ENCODE measurements around the gene RBM47.
A peak's percentile ranks its signal among the peaks of the same experiment; 100 is the strongest.

Gene RBM47

GRCh38 chr4:40511036-40511614, 118.5 kb downstream of the RBM47 start:
- no peak overlapping the region for H3K27ac ChIP-seq
- no peak for DNase-seq (ENCODE audit: low read depth, low spot score)

- no peak overlapping the region for H3K27ac ChIP-seq
- DNase-seq (ENCODE audit: low read depth, low spot score): no peak
Observed at GRCh38 chr4:40507977-40508376, 121.7 kb downstream of the RBM47 start.

GRCh38 chr4:40506492-40506891, 123.2 kb downstream of the RBM47 start:
- peak overlapping the region; percentile 71 for H3K27ac ChIP-seq
- DNase-seq (ENCODE audit: low read depth, low spot score): peak; percentile 41

- H3K27ac ChIP-seq: peak overlapping the region; percentile 71
- no peak for DNase-seq (ENCODE audit: low read depth, low spot score)
Observed at GRCh38 chr4:40506066-40506465, 123.6 kb downstream of the RBM47 start.

GRCh38 chr4:40502934-40503333, 126.7 kb downstream of the RBM47 start:
- no peak for DNase-seq (ENCODE audit: low read depth, low spot score)
- H3K27ac ChIP-seq: peak overlapping the region; percentile 56

GRCh38 chr4:40502220-40502619, 127.4 kb downstream of the RBM47 start:
- DNase-seq (ENCODE audit: low read depth, low spot score): no peak
- H3K27ac ChIP-seq: no peak overlapping the region

- no peak for DNase-seq (ENCODE audit: low read depth, low spot score)
- no peak overlapping the region for H3K27ac ChIP-seq
Observed at GRCh38 chr4:40500781-40501180, 128.9 kb downstream of the RBM47 start.

- no peak overlapping the region for H3K27ac ChIP-seq
- no peak for DNase-seq (ENCODE audit: low read depth, low spot score)
Observed at GRCh38 chr4:40493160-40493559, 136.5 kb downstream of the RBM47 start.

GRCh38 chr4:40492691-40493090, 137.0 kb downstream of the RBM47 start:
- H3K27ac ChIP-seq: no peak overlapping the region
- no peak for DNase-seq (ENCODE audit: low read depth, low spot score)

GRCh38 chr4:40490481-40490880, 139.2 kb downstream of the RBM47 start:
- no peak for DNase-seq (ENCODE audit: low read depth, low spot score)
- H3K27ac ChIP-seq: no peak overlapping the region

- no peak overlapping the region for H3K27ac ChIP-seq
- no peak for DNase-seq (ENCODE audit: low read depth, low spot score)
Observed at GRCh38 chr4:40489961-40490360, 139.7 kb downstream of the RBM47 start.

GRCh38 chr4:40486534-40486933, 143.1 kb downstream of the RBM47 start:
- DNase-seq (ENCODE audit: low read depth, low spot score): peak; percentile 49
- H3K27ac ChIP-seq: peak overlapping the region; percentile 72

GRCh38 chr4:40484346-40485090, 145.1 kb downstream of the RBM47 start:
- DNase-seq (ENCODE audit: low read depth, low spot score): no peak
- H3K27ac ChIP-seq: peak overlapping the region; percentile 28

GRCh38 chr4:40482985-40483647, 146.5 kb downstream of the RBM47 start:
- no peak for DNase-seq (ENCODE audit: low read depth, low spot score)
- no peak overlapping the region for H3K27ac ChIP-seq

- no peak overlapping the region for H3K27ac ChIP-seq
- no peak for DNase-seq (ENCODE audit: low read depth, low spot score)
Observed at GRCh38 chr4:40481977-40482376, 147.7 kb downstream of the RBM47 start.

GRCh38 chr4:40480291-40480690, 149.4 kb downstream of the RBM47 start:
- no peak for DNase-seq (ENCODE audit: low read depth, low spot score)
- H3K27ac ChIP-seq: no peak overlapping the region

- DNase-seq (ENCODE audit: low read depth, low spot score): no peak
- no peak overlapping the region for H3K27ac ChIP-seq
Observed at GRCh38 chr4:40479378-40479777, 150.3 kb downstream of the RBM47 start.

- H3K27ac ChIP-seq: no peak overlapping the region
- no peak for DNase-seq (ENCODE audit: low read depth, low spot score)
Observed at GRCh38 chr4:40475609-40476008, 154.1 kb downstream of the RBM47 start.

- DNase-seq (ENCODE audit: low read depth, low spot score): no peak
- no peak overlapping the region for H3K27ac ChIP-seq
Observed at GRCh38 chr4:40473578-40474388, 155.9 kb downstream of the RBM47 start.

GRCh38 chr4:40471923-40472322, 157.7 kb downstream of the RBM47 start:
- no peak for DNase-seq (ENCODE audit: low read depth, low spot score)
- peak overlapping the region; percentile 27 for H3K27ac ChIP-seq

- no peak for DNase-seq (ENCODE audit: low read depth, low spot score)
- no peak overlapping the region for H3K27ac ChIP-seq
Observed at GRCh38 chr4:40466789-40467188, 162.9 kb downstream of the RBM47 start.

Data from epithelial cell of prostate (primary cell).